Tibial artery (tissue), 4 donors: ENCODE results near the gene PLCZ1.
"Not testable (repeated sequence)": the region's sequence is repeated elsewhere in the genome, so short reads cannot be mapped to it uniquely, and the experiment has no call there.

ENCODE experiments used
- DNase-seq, 2 donors: peaks; one replicate each; pipeline ENCODE4 v3.0.0-alpha.2; 2019
- H3K27ac ChIP-seq, 2 donors: fragments of 200-600 bp; sonication (generic) in 1 of 2; 1 replicate in 1 of 2; 2 replicates in 1 of 2; pipeline ENCODE4 v1.5.1; 2018 to 2019; ENCODE audit warnings: mild to moderate bottlenecking in 1 of 2
- H3K27me3 ChIP-seq, 2 donors: fragments of 200-600 bp; sonication (generic) in 1 of 2; one replicate each; pipeline versions ENCODE4 v1.5.1 to v1.6.0; 2016 to 2019
- H3K36me3 ChIP-seq, 3 donors: fragments of 200-600 bp; sonication (generic) in 2 of 3; one replicate each; pipeline ENCODE4 v1.5.1; 2016 to 2019; ENCODE audit warnings: mild to moderate bottlenecking in 2 of 3
- H3K4me1 ChIP-seq, 4 donors: fragments of 200-600 bp; sonication (generic) in 2 of 4; 1 replicate in 3 of 4; 2 replicates in 1 of 4; pipeline ENCODE4 v1.5.1; 2016 to 2019
- H3K4me3 ChIP-seq, 2 donors: fragments of 200-600 bp; sonication (generic) in 1 of 2; 1 replicate in 1 of 2; 2 replicates in 1 of 2; pipeline ENCODE4 v1.5.1; 2018 to 2019; ENCODE audit warnings: mild to moderate bottlenecking in 2 of 2
- H3K9me3 ChIP-seq, 3 donors: fragments of 200-600 bp; sonication (generic) in 1 of 3; one replicate each; pipeline ENCODE4 v1.5.1; 2016 to 2019
- CTCF ChIP-seq, 2 experiments: fragments of 200-600 bp in 1 of 2; fragments of 450-650 bp in 1 of 2; IDR thresholded peaks; one replicate each; pipeline ENCODE4 v1.5.1; 2017 to 2019; ENCODE audit warnings: antibody characterized with exemption in 2 of 2, mild to moderate bottlenecking in 1 of 2, moderate library complexity in 1 of 2
- intact Hi-C: fragments of 100-400 bp; cut with DNase I; formaldehyde crosslinking; loops from one replicate; pipeline ENCODE4 v1.15.0; 2023; ENCODE audit warnings: low total_unique reads

PLCZ1 gene

GRCh38 chr12:18700271-18700670 is 37.5 kb downstream of the PLCZ1 start:
- Histone ChIP-seq H3K27ac (no peak overlapping the region), H3K9me3 (no peaks in the 10 kb centered on the region), H3K36me3 (no peaks in the 10 kb centered on the region), H3K4me1 (peaks cover 0 to 9% (median 0%) of the 10 kb centered on the region in 4 donors), H3K4me3 (no peak overlapping the region), H3K27me3 (no peaks in the 10 kb centered on the region)
- no peak for TF ChIP-seq CTCF (IDR thresholded peaks at IDR 0.05)
- DNase-seq, result peak in 1 of 2 donors; percentile 25
- intact Hi-C loops, result no loop called here

DNA sequence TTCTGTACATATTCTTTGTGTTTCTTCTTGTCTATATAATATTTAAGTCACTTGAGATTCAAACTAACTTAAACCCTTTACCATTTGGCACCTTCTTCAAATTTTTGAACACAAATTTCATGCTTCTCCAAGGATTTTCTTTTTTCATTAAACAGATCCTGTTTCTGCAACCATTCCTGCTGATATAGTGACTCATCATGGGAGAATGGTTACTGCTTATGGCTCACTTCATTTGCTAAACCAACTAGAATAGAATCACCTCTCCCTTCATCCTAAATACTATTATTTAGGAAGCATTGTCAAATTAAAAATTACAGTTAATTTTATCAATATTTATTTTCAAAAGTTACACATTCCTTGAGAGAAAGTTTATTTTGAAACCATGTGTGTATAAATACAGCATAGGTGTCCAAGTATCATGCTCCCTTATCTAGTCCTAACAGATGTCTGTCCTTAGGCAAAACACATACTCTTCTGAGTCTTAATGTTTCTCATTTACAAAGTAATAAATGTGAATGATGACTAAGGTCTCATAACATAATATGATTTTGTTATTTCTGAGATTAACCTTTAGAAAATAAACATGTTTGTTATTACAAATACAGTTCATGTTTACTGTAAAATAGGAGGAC is 40.7 kb downstream of the PLCZ1 start:
- intact Hi-C loops, result no loop called here
- H3K4me3 ChIP-seq, result no peak overlapping the region
- H3K4me1 ChIP-seq, result peaks cover 0 to 9% (median 0%) of the 10 kb centered on the region in 4 donors
- no peak for TF ChIP-seq CTCF (IDR thresholded peaks at IDR 0.05)
- H3K9me3 ChIP-seq, result no peaks in the 10 kb centered on the region
- H3K36me3 ChIP-seq, result no peaks in the 10 kb centered on the region
- no peak overlapping the region for H3K27ac ChIP-seq
- no peaks in the 10 kb centered on the region for H3K27me3 ChIP-seq
- DNase-seq, result no peak

- DNase-seq, H3K27me3 ChIP-seq, H3K36me3 ChIP-seq, H3K4me1 ChIP-seq, intact Hi-C loops, H3K4me3 ChIP-seq, H3K27ac ChIP-seq, H3K9me3 ChIP-seq: not testable (repeated sequence)
Observed at GRCh38 chr12:18693986-18694385, 43.8 kb downstream of the PLCZ1 start.

DNA sequence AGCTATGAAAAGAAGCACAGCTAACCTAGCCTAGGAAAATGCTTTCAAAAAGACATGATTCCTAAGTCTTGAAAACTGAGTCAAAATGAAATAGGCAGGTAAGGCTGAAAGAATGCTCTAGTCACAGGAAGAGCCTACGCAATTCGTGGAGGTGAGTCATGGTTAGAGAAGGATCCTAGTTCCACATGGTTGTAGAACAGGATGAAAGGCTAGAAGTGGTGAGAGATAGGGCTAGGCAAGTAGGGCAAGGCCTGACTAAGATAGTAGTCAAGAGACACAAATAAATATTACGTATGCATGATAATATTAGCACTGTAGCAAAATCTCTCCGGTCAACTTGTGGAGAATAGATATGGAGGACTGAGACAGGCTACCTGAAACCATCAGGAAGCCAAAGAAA is 47.2 kb downstream of the PLCZ1 start:
- no peak for TF ChIP-seq CTCF (IDR thresholded peaks at IDR 0.05)
- H3K9me3 ChIP-seq, result no peaks in the 10 kb centered on the region
- H3K36me3 ChIP-seq, result no peaks in the 10 kb centered on the region
- no peak for DNase-seq
- no peaks in the 10 kb centered on the region for H3K4me1 ChIP-seq
- no peak overlapping the region for H3K4me3 ChIP-seq
- intact Hi-C loops, result no loop called here
- H3K27ac ChIP-seq, result no peak overlapping the region
- no peaks in the 10 kb centered on the region for H3K27me3 ChIP-seq

GRCh38 chr12:18689771-18690170 is 48.0 kb downstream of the PLCZ1 start:
- H3K4me3 ChIP-seq, result no peak overlapping the region
- TF ChIP-seq CTCF (IDR thresholded peaks at IDR 0.05), result no peak
- no peaks in the 10 kb centered on the region for H3K36me3 ChIP-seq
- H3K27me3 ChIP-seq, result no peaks in the 10 kb centered on the region
- H3K27ac ChIP-seq, result no peak overlapping the region
- H3K4me1 ChIP-seq, result no peaks in the 10 kb centered on the region
- no peak for DNase-seq
- intact Hi-C loops, result no loop called here
- no peaks in the 10 kb centered on the region for H3K9me3 ChIP-seq

DNA sequence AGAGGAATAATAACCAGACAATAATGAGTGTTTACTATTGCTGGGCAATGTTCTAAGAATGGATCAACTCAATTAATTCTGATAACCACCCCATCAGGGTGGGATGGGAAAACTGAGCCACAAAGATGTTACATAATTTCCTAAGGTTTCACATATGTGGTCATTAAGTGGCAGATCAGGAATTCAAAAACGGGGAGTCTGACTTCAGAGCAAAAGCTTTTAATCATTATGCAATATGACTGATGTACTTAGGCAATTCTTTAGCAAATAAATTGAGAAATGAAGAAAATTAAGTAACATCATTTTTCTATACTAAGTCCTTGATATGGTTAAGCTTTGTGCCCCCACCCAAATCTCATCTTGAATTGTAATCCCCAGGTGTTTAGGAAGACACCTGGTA is 53.4 kb downstream of the PLCZ1 start:
- Histone ChIP-seq H3K4me3 (no peak overlapping the region), H3K4me1 (no peaks in the 10 kb centered on the region), H3K9me3 (no peaks in the 10 kb centered on the region), H3K27ac (no peak overlapping the region), H3K36me3 (no peaks in the 10 kb centered on the region), H3K27me3 (no peaks in the 10 kb centered on the region)
- intact Hi-C loops, result no loop called here
- no peak for TF ChIP-seq CTCF (IDR thresholded peaks at IDR 0.05)
- DNase-seq, result no peak
